Karpas-422 (cell line): ENCODE measurements around the gene MAPKBP1. TPM values are rescaled to one million over a fixed set of nuclear protein-coding genes. Genes with fewer than 3 reads are reported as not detected.

Experiments used
- DNase-seq: peaks from one replicate; pipeline ENCODE4 v3.0.0-alpha.2; 2015
- H2AFZ ChIP-seq: fragments of 200-600 bp; sonication (generic); 2 replicates; pipeline ENCODE4 v1.6.1; 2014; ENCODE audit warnings: antibody characterized with exemption, low read length, mixed read lengths
- H3K27ac ChIP-seq: fragments of 200-600 bp; sonication (generic); 2 replicates; pipeline ENCODE4 v1.5.1; 2014; ENCODE audit warnings: mild to moderate bottlenecking, low read length, moderate library complexity
- H3K27me3 ChIP-seq: fragments of 200-600 bp; sonication (generic); 2 replicates; pipeline ENCODE4 v1.6.1; 2014; ENCODE audit warnings: low read length, mixed read lengths
- H3K36me3 ChIP-seq: fragments of 200-600 bp; sonication (generic); 2 replicates; pipeline ENCODE4 v1.6.1; 2014; ENCODE audit warnings: low read length, mixed read lengths; ENCODE audit not compliant: insufficient read depth
- H3K4me1 ChIP-seq: fragments of 200-600 bp; sonication (generic); 2 replicates; pipeline ENCODE4 v1.6.1; 2014; ENCODE audit warnings: mild to moderate bottlenecking, low read length, mixed read lengths
- H3K4me2 ChIP-seq: fragments of 200-600 bp; sonication (generic); 2 replicates; pipeline ENCODE4 v1.6.1; 2014; ENCODE audit warnings: low read length, low read depth, mild to moderate bottlenecking; ENCODE audit not compliant: poor library complexity, severe bottlenecking
- H3K4me3 ChIP-seq: fragments of 200-600 bp; sonication (generic); 2 replicates; pipeline ENCODE4 v1.5.1; 2014; ENCODE audit warnings: mild to moderate bottlenecking, antibody characterized with exemption, low read length, mixed read lengths
- H3K79me2 ChIP-seq: fragments of 200-600 bp; sonication (generic); 2 replicates; pipeline ENCODE4 v1.6.1; 2014; ENCODE audit warnings: mild to moderate bottlenecking, low read length, mixed read lengths
- H3K9ac ChIP-seq: fragments of 200-600 bp; sonication (generic); 2 replicates; pipeline ENCODE4 v1.6.0; 2014; ENCODE audit warnings: low read length
- H3K9me2 ChIP-seq: fragments of 200-600 bp; sonication (generic), shearing (Covaris generic); replicated peaks from 2 replicates; pipeline ENCODE4 v1.6.0; 2014; ENCODE audit warnings: mild to moderate bottlenecking, low read length, moderate library complexity; ENCODE audit not compliant: insufficient read depth
- H3K9me3 ChIP-seq: fragments of 300-700, 200-600 bp; sonication (generic); 2 replicates; pipeline ENCODE4 v1.6.1; 2014; ENCODE audit warnings: low read length, mixed read lengths
- H4K20me1 ChIP-seq: fragments of 200-600 bp; sonication (generic); 2 replicates; pipeline ENCODE4 v1.6.1; 2014; ENCODE audit warnings: mild to moderate bottlenecking, antibody characterized with exemption, low read length, low read depth; ENCODE audit not compliant: insufficient read depth
- total RNA-seq: library from RNA; depleted of rRNA; stranded (reverse); fragments of >200 nt; shearing (Covaris generic); gene quantifications from 2 replicates; pipeline ENCODE4 v1.2.3, GENCODE V29; 2014; ENCODE audit warnings: low replicate concordance

The MAPKBP1 gene
- total RNA-seq, 1 experiment from 2014 or later, result 17.8 TPM

DNA sequence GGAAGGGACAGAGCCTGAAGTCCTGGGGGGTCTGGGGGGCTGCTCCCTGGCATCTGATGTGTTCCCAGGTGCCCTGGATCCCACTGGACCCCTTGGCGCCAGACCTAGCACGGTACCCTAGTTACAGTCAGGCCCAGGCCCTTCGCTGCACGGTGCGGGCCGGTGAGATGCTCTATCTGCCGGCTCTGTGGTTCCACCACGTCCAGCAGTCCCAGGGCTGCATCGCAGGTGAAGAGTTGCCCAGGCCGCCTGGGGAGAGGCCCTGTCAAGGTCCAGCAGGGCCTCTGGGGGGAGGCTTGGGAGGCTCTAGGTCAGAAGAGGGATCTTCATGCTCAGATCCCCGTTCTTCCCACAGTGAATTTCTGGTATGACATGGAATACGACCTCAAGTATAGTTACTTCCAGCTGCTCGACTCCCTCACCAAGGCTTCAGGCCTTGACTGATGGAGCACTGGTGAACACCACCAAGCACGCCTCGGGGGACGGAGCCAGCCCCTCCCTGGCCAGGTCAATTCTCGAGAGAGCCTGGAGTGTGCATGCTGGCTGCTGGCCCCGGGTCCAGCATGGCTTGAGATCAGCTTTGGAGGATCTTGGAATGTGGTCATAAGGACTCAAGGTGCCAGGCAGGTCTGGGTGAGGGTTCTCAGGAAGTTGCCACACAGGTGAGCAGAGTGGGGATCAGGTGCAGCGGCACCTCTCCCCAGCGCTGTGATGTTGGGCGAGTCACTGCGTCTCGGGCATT, 62.6 kb downstream of the MAPKBP1 start:
- no peaks in the 10 kb centered on the region for H3K27me3 ChIP-seq
- H3K4me1 ChIP-seq, result peaks cover 12% of the 10 kb centered on the region
- H3K9me3 ChIP-seq, result no peaks in the 10 kb centered on the region
- no peaks in the 10 kb centered on the region for H3K9me2 ChIP-seq
- no peaks in the 10 kb centered on the region for H4K20me1 ChIP-seq
- no peak overlapping the region for H2AFZ ChIP-seq
- no peak overlapping the region for H3K4me3 ChIP-seq
- DNase-seq, result no peak
- no peak overlapping the region for H3K9ac ChIP-seq
- no peaks in the 10 kb centered on the region for H3K79me2 ChIP-seq
- no peak overlapping the region for H3K27ac ChIP-seq
- no peaks in the 10 kb centered on the region for H3K36me3 ChIP-seq
- no peak overlapping the region for H3K4me2 ChIP-seq

DNA sequence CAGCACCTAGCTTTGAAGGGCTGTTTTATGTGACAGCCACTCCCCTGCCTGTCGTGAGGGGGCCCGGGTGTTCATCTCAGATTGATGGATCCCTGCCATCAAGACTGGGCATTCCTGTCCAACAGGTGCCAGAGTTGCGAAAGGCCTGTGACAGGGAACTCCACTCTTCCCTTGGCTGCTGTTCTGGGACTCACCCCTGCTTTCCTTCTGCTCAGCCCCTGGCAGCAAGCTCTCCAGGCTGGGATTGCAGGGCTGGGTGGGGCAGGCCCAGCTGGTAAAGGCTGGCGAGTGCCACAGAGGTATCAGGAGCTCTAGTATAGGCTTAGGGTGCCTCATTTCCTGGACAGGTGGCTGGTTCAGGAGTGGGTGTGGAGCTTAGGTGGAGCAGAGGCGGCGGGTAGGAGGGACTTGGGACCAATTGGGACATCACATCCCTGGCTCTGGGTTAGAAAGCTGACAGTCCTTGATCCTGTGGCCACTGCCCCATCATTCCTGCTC, 64.2 kb downstream of the MAPKBP1 start, which contains the start of gene PLA2G4B:
PLA2G4B (plus strand) TSS at position 448 of the 498 bp plus-strand sequence. CDS start 67 bp downstream, outside the sequence.
- no peak for DNase-seq
- H2AFZ ChIP-seq, result no peak within 1 kb of the TSS
- no peaks in the 10 kb centered on the region for H4K20me1 ChIP-seq
- H3K4me1 ChIP-seq, result 0 out of 2 replicates have a peak, but pooled peaks cover 2% of the 10 kb centered on the region
- H3K27ac ChIP-seq, result no peak within 1 kb of the TSS
- H3K27me3 ChIP-seq, result no peaks in the 10 kb centered on the region
- H3K9me2 ChIP-seq, result no peaks in the 10 kb centered on the region
- H3K79me2 ChIP-seq, result no peaks in the 10 kb centered on the region
- H3K36me3 ChIP-seq, result no peaks in the 10 kb centered on the region
- H3K9ac ChIP-seq, result no peak within 1 kb of the TSS
- H3K4me2 ChIP-seq, result no peak within 1 kb of the TSS
- H3K9me3 ChIP-seq, result no peaks in the 10 kb centered on the region
- H3K4me3 ChIP-seq, result no peak within 1 kb of the TSS

DNA sequence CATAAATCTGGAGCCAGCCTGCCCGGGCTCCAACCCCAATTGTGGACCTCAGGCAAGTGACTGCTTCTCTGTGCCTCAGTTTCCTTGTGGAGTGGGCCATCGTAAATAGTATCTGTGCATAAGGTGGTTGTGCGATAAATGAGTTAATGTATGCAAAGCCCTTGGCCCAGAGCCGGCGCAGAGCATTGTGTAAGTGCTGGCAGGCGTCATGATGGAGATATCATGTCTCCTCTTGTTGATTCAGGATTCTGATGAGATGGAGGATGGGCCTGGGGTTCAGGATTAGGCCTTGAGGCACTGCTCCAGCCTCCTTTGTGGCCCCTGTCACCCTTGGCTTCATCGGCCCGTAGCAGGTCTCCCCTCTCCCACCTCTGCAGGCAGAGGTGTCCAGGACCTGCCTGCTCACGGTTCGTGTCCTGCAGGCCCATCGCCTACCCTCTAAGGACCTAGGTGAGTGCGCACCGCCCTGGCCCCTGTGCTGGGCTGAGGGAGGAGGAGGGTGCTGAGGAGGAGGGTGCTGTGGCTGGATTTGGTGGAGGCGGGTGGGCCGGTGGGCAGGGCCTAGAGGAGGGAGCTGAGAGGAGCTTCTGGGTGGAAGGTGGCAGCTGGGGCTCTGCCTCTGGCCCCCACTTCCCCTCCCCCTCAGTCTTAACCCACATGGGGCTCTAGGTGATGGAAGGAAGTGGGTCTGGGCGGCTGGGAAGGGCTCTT, 65.7 kb downstream of the MAPKBP1 start:
- Histone ChIP-seq H2AFZ (no peak overlapping the region), H3K36me3 (no peaks in the 10 kb centered on the region), H3K27ac (no peak overlapping the region), H3K4me2 (no peak overlapping the region), H3K9me2 (no peaks in the 10 kb centered on the region), H3K79me2 (no peaks in the 10 kb centered on the region), H3K27me3 (no peaks in the 10 kb centered on the region), H4K20me1 (no peaks in the 10 kb centered on the region), H3K9me3 (no peaks in the 10 kb centered on the region), H3K4me3 (no peak overlapping the region), H3K9ac (no peak overlapping the region), H3K4me1 (no peaks in the 10 kb centered on the region)
- no peak for DNase-seq

DNA sequence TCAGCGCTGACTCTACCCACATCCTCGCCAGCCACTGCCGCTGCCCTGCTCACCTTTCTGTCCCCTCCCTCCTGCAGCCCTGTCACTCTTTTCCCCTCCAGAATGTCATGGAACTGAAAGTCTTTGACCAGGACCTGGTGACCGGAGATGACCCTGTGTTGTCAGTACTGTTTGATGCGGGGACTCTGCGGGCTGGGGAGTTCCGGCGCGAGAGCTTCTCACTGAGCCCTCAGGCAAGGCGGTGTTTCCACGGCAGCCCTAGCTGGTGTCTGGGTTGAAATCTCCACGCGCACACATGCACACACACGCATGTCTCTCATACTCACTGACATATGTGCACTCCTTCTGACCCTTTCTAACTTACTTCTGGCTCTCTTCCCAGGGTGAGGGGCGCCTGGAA, 66.4 kb downstream of the MAPKBP1 start:
- H3K79me2 ChIP-seq, result no peaks in the 10 kb centered on the region
- H3K4me3 ChIP-seq, result no peak overlapping the region
- H3K27me3 ChIP-seq, result no peaks in the 10 kb centered on the region
- no peak overlapping the region for H3K9ac ChIP-seq
- no peaks in the 10 kb centered on the region for H3K4me1 ChIP-seq
- no peaks in the 10 kb centered on the region for H3K9me3 ChIP-seq
- H3K36me3 ChIP-seq, result no peaks in the 10 kb centered on the region
- H2AFZ ChIP-seq, result no peak overlapping the region
- no peak for DNase-seq
- no peak overlapping the region for H3K4me2 ChIP-seq
- H3K27ac ChIP-seq, result no peak overlapping the region
- H3K9me2 ChIP-seq, result no peaks in the 10 kb centered on the region
- H4K20me1 ChIP-seq, result no peaks in the 10 kb centered on the region

DNA sequence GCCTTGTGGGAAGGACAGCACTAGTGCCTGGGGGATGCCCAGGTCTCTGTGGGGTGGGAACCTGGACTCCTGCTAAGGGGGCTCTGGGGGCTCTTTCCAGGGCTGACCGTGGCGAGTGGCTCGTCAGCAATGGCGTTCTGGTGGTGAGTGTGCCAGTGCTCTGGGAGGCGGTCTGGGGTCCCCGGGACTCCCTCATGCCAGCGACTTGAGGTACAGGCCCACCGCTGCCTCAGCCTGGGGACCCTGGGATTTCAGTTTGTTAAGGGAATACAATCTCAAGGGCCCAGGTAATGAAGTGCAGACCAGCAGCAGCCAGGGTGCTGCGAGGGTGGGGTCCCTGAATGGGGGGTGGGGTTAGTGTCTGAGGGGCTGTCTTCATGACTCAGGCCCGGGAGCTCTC, 66.8 kb downstream of the MAPKBP1 start:
- Histone ChIP-seq H3K27ac (no peak overlapping the region), H3K4me2 (no peak overlapping the region), H3K4me1 (no peaks in the 10 kb centered on the region), H3K9me3 (no peaks in the 10 kb centered on the region), H3K9me2 (no peaks in the 10 kb centered on the region), H2AFZ (no peak overlapping the region), H3K4me3 (no peak overlapping the region), H3K79me2 (no peaks in the 10 kb centered on the region), H3K36me3 (no peaks in the 10 kb centered on the region), H3K9ac (no peak overlapping the region), H3K27me3 (no peaks in the 10 kb centered on the region), H4K20me1 (no peaks in the 10 kb centered on the region)
- no peak for DNase-seq

DNA sequence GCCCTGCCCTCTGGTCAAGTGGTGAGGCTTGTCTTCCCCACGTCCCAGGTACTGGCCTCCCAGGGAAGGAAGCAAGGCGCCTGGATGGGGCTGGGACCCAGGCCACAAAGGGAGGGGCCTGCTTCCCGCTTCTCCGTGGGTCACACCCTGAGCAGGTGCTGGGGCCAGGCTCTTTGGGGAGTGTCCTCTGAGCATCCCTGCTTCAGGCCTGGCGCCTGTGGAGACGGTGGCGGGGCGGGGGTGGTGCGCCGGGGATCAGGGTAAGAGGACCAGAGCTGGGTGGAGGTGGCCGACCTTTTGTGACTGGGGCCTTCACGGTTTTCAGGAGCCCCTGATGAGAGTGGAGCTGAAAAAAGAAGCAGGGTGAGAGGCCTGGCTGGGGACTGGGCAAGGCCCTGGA, 67.9 kb downstream of the MAPKBP1 start:
- no peaks in the 10 kb centered on the region for H4K20me1 ChIP-seq
- no peak overlapping the region for H2AFZ ChIP-seq
- no peak overlapping the region for H3K27ac ChIP-seq
- H3K9me3 ChIP-seq, result no peaks in the 10 kb centered on the region
- no peak for DNase-seq
- H3K9me2 ChIP-seq, result no peaks in the 10 kb centered on the region
- no peak overlapping the region for H3K4me2 ChIP-seq
- H3K27me3 ChIP-seq, result no peaks in the 10 kb centered on the region
- no peaks in the 10 kb centered on the region for H3K79me2 ChIP-seq
- H3K9ac ChIP-seq, result no peak overlapping the region
- H3K4me3 ChIP-seq, result no peak overlapping the region
- H3K4me1 ChIP-seq, result no peaks in the 10 kb centered on the region
- H3K36me3 ChIP-seq, result no peaks in the 10 kb centered on the region

DNA sequence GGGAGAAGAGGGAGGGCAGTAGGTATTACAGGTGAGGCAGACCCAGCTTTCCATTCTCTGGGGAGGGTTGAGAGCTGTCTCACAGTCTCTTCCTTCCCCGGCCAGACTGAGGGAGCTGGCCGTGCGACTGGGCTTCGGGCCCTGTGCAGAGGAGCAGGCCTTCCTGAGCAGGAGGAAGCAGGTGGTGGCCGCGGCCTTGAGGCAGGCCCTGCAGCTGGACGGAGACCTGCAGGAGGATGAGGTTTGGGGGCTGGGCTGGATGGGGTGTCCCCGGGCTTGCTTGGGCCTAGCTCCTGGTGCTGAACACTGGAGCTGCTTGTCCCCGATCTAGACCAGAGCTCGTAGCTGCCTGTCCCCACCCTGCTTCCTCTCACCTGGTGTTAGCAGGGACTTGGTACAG, 69.3 kb downstream of the MAPKBP1 start:
- no peaks in the 10 kb centered on the region for H3K4me1 ChIP-seq
- no peak overlapping the region for H3K4me2 ChIP-seq
- no peak overlapping the region for H3K9ac ChIP-seq
- DNase-seq, result no peak
- no peaks in the 10 kb centered on the region for H3K79me2 ChIP-seq
- H3K4me3 ChIP-seq, result no peak overlapping the region
- no peak overlapping the region for H2AFZ ChIP-seq
- H4K20me1 ChIP-seq, result no peaks in the 10 kb centered on the region
- no peaks in the 10 kb centered on the region for H3K9me3 ChIP-seq
- H3K36me3 ChIP-seq, result no peaks in the 10 kb centered on the region
- H3K9me2 ChIP-seq, result no peaks in the 10 kb centered on the region
- no peak overlapping the region for H3K27ac ChIP-seq
- H3K27me3 ChIP-seq, result no peaks in the 10 kb centered on the region

DNA sequence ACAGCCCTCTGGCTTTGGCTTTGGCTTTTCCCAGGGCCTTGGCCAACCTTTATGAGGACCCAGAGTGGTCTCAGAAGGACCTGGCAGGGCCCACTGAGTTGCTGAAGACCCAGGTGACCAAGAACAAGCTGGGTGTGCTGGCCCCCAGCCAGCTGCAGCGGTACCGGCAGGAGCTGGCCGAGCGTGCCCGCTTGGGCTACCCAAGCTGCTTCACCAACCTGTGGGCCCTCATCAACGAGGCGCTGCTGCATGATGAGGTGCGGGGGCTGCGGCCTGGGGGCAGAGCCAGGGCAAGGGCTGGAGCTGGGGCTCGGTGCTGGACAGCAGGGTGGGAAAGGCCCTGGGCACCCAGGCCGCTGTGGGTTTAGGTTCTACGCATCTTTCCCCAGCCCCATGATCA, 70.5 kb downstream of the MAPKBP1 start:
- no peak overlapping the region for H3K4me2 ChIP-seq
- H3K9ac ChIP-seq, result no peak overlapping the region
- H4K20me1 ChIP-seq, result no peaks in the 10 kb centered on the region
- no peaks in the 10 kb centered on the region for H3K79me2 ChIP-seq
- H3K27me3 ChIP-seq, result no peaks in the 10 kb centered on the region
- no peak for DNase-seq
- no peaks in the 10 kb centered on the region for H3K4me1 ChIP-seq
- H3K36me3 ChIP-seq, result no peaks in the 10 kb centered on the region
- no peak overlapping the region for H3K27ac ChIP-seq
- no peak overlapping the region for H2AFZ ChIP-seq
- no peak overlapping the region for H3K4me3 ChIP-seq
- no peaks in the 10 kb centered on the region for H3K9me3 ChIP-seq
- H3K9me2 ChIP-seq, result no peaks in the 10 kb centered on the region
